Measurements from ENCODE around the gene RYR3. TPM values are rescaled to one million over a fixed set of nuclear protein-coding genes. Genes with fewer than 3 reads are reported as not detected.

The RYR3 gene
- total RNA-seq, 1 donor from 2014 or later, result 0.07 TPM

GRCh38 chr15:33656168-33656567, 345.4 kb downstream of the RYR3 start:
- no peak overlapping the region for H3K4me3 Mint-ChIP-seq (ENCODE audit: unreplicated experiment)
- peaks cover 5% of the 10 kb centered on the region for H3K27me3 Mint-ChIP-seq (ENCODE audit: low read depth)
- DNase-seq (ENCODE audit: low spot score), result no peak
- H3K36me3 Mint-ChIP-seq (ENCODE audit: low read depth), result no peaks in the 10 kb centered on the region
- H3K27ac Mint-ChIP-seq (ENCODE audit: unreplicated experiment), result no peak overlapping the region
- H3K4me1 Mint-ChIP-seq (ENCODE audit: low read depth), result no peaks in the 10 kb centered on the region
- H3K9me3 Mint-ChIP-seq (ENCODE audit: low read depth), result no peaks in the 10 kb centered on the region
- no peak for TF ChIP-seq CTCF (IDR thresholded peaks at IDR 0.05)

- no peaks in the 10 kb centered on the region for H3K36me3 Mint-ChIP-seq (ENCODE audit: low read depth)
- no peak for DNase-seq (ENCODE audit: low spot score)
- no peaks in the 10 kb centered on the region for H3K4me1 Mint-ChIP-seq (ENCODE audit: low read depth)
- no peak for TF ChIP-seq CTCF (IDR thresholded peaks at IDR 0.05)
- H3K27ac Mint-ChIP-seq (ENCODE audit: unreplicated experiment), result no peak overlapping the region
- H3K27me3 Mint-ChIP-seq (ENCODE audit: low read depth), result peaks cover 9% of the 10 kb centered on the region
- no peak overlapping the region for H3K4me3 Mint-ChIP-seq (ENCODE audit: unreplicated experiment)
- no peaks in the 10 kb centered on the region for H3K9me3 Mint-ChIP-seq (ENCODE audit: low read depth)
Measured at GRCh38 chr15:33660151-33660550, 349.4 kb downstream of the RYR3 start.

- Mint-ChIP-seq H3K27me3 (ENCODE audit: low read depth) (peaks cover 13% of the 10 kb centered on the region), H3K36me3 (ENCODE audit: low read depth) (no peaks in the 10 kb centered on the region), H3K4me1 (ENCODE audit: low read depth) (no peaks in the 10 kb centered on the region), H3K27ac (ENCODE audit: unreplicated experiment) (no peak overlapping the region), H3K4me3 (ENCODE audit: unreplicated experiment) (no peak overlapping the region), H3K9me3 (ENCODE audit: low read depth) (no peaks in the 10 kb centered on the region)
- no peak for TF ChIP-seq CTCF (IDR thresholded peaks at IDR 0.05)
- DNase-seq (ENCODE audit: low spot score), result no peak
Measured at GRCh38 chr15:33662014-33662413, 351.2 kb downstream of the RYR3 start.

- TF ChIP-seq CTCF (IDR thresholded peaks at IDR 0.05), result no peak
- Mint-ChIP-seq H3K4me1 (ENCODE audit: low read depth) (no peaks in the 10 kb centered on the region), H3K4me3 (ENCODE audit: unreplicated experiment) (no peak overlapping the region), H3K27ac (ENCODE audit: unreplicated experiment) (no peak overlapping the region), H3K36me3 (ENCODE audit: low read depth) (no peaks in the 10 kb centered on the region), H3K9me3 (ENCODE audit: low read depth) (no peaks in the 10 kb centered on the region), H3K27me3 (ENCODE audit: low read depth) (peaks cover 14% of the 10 kb centered on the region)
- no peak for DNase-seq (ENCODE audit: low spot score)
Measured at GRCh38 chr15:33664947-33665346, 354.2 kb downstream of the RYR3 start.

GRCh38 chr15:33670567-33670966, 359.8 kb downstream of the RYR3 start:
- H3K4me3 Mint-ChIP-seq (ENCODE audit: unreplicated experiment), result no peak overlapping the region
- no peaks in the 10 kb centered on the region for H3K4me1 Mint-ChIP-seq (ENCODE audit: low read depth)

More at GRCh38 chr15:33670567-33670966, 359.8 kb downstream of the RYR3 start:
- Mint-ChIP-seq H3K36me3 (ENCODE audit: low read depth) (no peaks in the 10 kb centered on the region), H3K27me3 (ENCODE audit: low read depth) (peaks cover 43% of the 10 kb centered on the region), H3K9me3 (ENCODE audit: low read depth) (no peaks in the 10 kb centered on the region), H3K27ac (ENCODE audit: unreplicated experiment) (no peak overlapping the region)
- TF ChIP-seq CTCF (IDR thresholded peaks at IDR 0.05), result no peak
- DNase-seq (ENCODE audit: low spot score), result no peak

Data from chondrocyte (in vitro differentiated cells).